GM18870 (cell line): ENCODE measurements around the gene NLRP12.
"Not testable (repeated sequence)": the region's sequence is repeated elsewhere in the genome, so short reads cannot be mapped to it uniquely, and the experiment has no call there.

Source experiments
- ATAC-seq: cut with Tn5 transposase; IDR thresholded peaks from one replicate; pipeline ENCODE4 v1.9.1; 2021; ENCODE audit warnings: moderate library complexity; ENCODE audit not compliant: unreplicated experiment

Gene NLRP12

DNA sequence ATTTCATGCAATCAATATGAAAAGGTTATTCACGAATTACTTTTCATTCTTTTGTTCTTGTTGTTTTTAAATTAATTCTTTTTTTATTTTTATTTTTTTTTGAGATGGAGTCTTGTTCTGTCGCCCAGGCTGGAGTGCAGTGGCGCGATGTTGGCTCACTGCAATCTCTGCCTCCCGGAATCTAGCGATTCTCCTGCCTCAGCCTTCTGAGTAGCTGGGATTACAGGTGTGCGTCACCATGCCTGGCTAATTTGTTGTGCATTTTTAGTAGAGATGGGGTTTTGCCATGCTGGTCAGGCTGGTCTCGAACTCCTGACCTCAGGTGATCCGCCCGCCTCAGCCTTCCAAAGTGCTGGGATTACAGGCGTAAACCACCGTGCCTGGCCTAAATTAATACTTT lies 16.1 kb upstream of the NLRP12 start:
- not testable (repeated sequence) for ATAC-seq

DNA sequence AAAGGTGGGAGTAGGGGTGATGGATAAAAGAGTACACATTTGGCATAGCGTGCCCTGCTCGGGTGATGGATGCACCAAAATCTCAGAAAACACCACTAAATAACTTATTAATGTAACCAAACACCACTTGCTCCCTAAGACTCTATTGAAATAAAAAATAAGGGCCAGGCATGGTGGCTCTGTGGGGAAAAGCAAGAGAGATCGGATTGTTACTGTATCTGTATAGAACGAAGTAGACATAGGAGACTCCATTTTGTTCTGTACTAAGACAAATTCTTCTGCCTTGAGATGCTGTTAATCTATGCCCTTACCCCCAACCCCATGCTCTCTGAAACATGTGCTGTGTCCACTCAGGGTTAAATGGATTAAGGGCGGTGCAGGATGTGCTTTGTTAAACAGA lies 14.3 kb upstream of the NLRP12 start:
- not testable (repeated sequence) for ATAC-seq

DNA sequence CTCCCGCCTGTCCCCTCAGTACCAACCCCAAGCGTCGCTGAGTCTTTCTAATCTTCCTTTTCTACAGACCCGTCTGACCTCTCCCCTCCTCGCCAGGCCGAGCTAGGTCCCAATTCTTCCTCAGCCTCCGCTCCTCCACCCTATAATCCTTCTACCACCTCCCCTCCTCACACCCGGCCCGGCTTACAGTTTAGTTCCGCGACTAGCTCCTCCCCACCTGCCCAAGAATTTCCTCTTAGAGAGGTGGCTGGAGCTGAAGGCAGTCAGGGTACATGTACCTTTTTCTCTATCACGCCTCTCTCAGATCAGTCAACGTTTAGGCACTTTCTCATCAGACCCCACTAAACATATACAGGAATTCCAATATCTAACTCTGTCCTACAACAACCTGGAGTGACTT lies 8.7 kb upstream of the NLRP12 start:
- not testable (repeated sequence) for ATAC-seq

- ATAC-seq, result no peak
These were observed 4.4 kb upstream of the NLRP12 start for GRCh38 chr19:53828531-53828930.

DNA sequence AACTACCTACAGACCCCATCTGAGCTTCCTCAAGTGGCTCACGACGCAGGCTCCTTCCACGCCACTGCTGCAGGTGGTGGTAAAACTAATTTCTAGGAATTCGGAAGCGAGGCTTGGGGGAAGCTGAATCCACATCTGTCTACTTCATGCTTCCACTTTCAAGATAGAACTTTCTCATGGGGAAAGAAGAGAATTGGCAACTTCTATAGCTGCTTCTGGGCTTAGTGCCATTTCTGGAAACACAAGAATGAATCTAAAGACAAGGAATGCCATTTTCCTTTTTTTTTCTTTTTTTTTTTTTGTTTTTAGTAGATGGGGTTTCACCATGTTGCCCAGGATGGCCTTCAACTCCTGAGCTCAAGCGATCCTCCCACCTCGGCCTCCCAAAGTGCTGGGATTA lies 2.8 kb upstream of the NLRP12 start:
- no peak for ATAC-seq

- ATAC-seq, result no peak
These were observed 564 bp downstream of the NLRP12 start for GRCh38 chr19:53823380-53824120.

GRCh38 chr19:53819861-53820260 lies 4.3 kb downstream of the NLRP12 start:
- no peak for ATAC-seq

GRCh38 chr19:53818756-53819155 lies 5.4 kb downstream of the NLRP12 start:
- ATAC-seq, result no peak

DNA sequence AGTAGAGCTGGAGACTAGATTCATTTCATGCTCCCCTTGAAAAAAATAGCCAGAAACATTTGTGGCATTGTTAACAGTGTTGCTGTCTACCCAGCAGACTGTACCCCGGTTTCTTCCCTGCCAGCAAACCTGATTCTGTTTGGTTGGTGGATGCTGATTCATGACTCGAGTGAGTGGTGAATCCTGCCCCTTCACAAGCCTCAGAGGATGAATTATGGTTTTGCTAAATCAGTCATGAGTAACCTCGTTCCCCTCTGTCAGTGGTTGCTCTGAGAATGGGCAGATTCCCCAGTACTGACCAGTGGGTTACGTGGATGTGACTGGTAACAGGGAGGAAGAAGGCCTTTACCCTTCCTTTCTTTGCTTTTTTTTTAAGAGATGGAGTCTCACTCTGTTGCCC lies 10.1 kb downstream of the NLRP12 start:
- no peak for ATAC-seq

- no peak for ATAC-seq
These were observed 11.8 kb downstream of the NLRP12 start for GRCh38 chr19:53812335-53812734.

- no peak for ATAC-seq
These were observed 13.2 kb downstream of the NLRP12 start for GRCh38 chr19:53810891-53811290.

- ATAC-seq, result no peak
These were observed 13.9 kb downstream of the NLRP12 start for GRCh38 chr19:53810187-53810546.

- no peak for ATAC-seq
These were observed 14.5 kb downstream of the NLRP12 start for GRCh38 chr19:53809518-53810186.

GRCh38 chr19:53808710-53809125 lies 15.4 kb downstream of the NLRP12 start:
- no peak for ATAC-seq

- ATAC-seq, result no peak
These were observed 22.9 kb downstream of the NLRP12 start for GRCh38 chr19:53801257-53801656.

DNA sequence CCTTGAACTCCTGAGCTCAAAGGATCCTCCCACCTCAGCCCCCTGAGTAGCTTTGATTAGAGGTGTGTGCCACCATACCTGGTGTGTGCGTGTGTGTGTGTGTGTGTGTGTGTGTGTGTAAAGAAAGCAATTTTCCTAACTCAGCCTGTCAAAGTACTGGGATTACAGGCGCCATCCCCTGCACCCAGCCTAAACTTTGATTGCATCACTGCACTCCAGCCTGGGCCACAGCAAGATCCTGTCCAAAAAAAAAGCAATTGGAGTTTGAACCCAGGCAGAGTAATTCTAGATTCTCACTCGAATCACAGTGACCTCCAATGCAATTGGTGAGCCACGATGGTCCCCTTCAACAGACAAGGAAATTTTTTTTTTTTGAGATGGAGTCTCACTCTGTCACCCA lies 29.1 kb downstream of the NLRP12 start:
- no peak for ATAC-seq

DNA sequence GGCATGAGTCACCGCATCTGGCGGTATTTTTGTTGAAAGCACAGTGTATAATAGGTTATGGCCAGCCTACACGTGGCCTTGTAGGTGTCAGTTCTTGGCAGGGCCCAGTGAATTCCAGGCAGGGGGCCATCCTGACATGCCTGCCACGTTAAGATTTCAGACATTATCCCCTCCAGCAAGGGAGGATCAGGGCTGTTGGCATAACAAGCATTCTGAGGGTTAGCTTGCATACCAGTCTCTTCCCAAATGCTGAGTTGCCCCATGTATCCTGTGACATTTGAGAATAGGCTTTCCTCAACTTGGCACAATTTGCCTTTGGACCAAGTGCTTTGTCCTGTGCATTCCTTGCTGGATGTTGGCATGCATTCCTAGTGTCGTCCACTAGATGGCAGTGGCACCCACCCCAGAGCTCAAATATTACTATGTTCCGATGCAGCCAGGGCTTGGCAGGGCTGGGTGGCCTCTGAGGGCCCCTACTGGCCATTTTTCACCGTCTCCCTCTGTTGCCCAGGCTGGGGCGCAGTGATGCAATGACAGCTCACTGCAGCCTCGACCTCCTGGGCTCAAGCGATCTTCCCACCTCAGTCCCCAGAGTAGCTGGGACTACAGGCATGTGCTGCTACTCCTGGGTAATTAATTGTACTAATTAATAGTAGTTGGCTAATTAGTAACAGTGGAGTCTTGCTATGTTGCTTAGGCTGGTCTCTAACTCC lies 31.2 kb downstream of the NLRP12 start:
- ATAC-seq, result peak; percentile 60

- no peak for ATAC-seq
These were observed 34.1 kb downstream of the NLRP12 start for GRCh38 chr19:53789708-53790678.

DNA sequence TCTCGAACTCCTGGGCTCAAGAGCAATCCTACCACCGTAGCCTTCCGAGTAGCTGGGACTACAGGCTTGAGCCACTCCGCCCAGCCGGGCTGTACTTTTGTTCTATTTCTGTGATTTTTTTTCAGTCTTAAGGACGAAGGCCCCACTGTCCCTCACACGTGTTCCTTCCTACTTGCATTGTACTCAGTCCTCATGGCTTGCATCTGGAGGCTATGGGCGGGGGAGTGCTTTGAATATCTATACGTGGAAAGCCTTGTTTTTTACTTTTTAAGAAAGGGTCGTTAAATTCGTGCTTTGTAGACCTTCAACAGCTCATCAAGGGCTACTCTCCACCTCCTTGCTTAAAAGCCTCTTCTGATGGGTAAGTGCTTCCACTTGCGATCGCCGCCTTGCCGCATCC lies 36.8 kb downstream of the NLRP12 start:
- ATAC-seq, result no peak

DNA sequence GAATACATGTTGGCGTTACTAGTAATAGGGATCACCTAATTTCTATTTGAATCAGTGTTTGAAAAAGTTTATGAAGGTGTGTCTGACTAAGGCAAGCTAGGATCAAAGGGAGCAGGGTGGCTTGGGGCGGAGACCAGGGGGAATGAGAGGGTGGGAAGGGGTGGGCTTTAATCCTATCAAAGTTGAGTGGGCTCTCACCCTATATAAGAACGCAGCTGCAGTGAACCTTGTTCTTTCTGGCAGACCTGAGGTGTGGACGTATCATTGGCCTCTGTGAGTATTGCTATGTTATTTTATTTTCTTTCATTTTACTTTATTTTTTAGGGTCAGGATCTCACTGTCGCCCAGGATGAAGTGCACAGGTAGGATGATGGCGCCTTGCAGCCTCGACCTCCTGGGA lies 37.4 kb downstream of the NLRP12 start:
- no peak for ATAC-seq
